ENCODE data around the gene DLG2.

- TF ChIP-seq CTCF (IDR thresholded peaks at IDR 0.05), result no peak
- TF ChIP-seq POLR2A (IDR thresholded peaks at IDR 0.05), result no peak
Observed at GRCh38 chr11:83695046-83695445, 1932.1 kb downstream of the DLG2 start.

All from ovary (tissue), 3 donors.